B cell (primary cell): ENCODE results near the gene RC3H1. TPM values are rescaled to one million over a fixed set of nuclear protein-coding genes. Genes with fewer than 3 reads are reported as not detected.

Experiments used
- ATAC-seq: fragments of 200-7000 bp; cut with Tn5 transposase; one replicate; pipeline ENCODE4 v1.10.0; 2021; ENCODE audit warnings: low read depth, mild to moderate bottlenecking, moderate number of reproducible peaks, moderate library complexity
- CTCF ChIA-PET: fragments of 350-600 bp; sonication (Branson Sonifier 250); formaldehyde crosslinking; loops from one replicate; lab custom pipeline; 2021; ENCODE audit warnings: antibody characterized with exemption, inconsistent platforms; lab: Charles Lee
- POLR2A ChIA-PET: fragments of 350-600 bp; sonication (Branson Sonifier 250); formaldehyde crosslinking; loops from one replicate; lab custom pipeline; 2021; ENCODE audit warnings: antibody characterized with exemption; lab: Charles Lee
- DNase-seq: peaks from one replicate; pipeline ENCODE4 v3.0.0; 2013
- H2AFZ ChIP-seq: 2 replicates; pipeline ENCODE4 v1.6.1; 2012; ENCODE audit warnings: mild to moderate bottlenecking, low read depth, low read length; ENCODE audit not compliant: insufficient read depth, poor library complexity, severe bottlenecking
- H3K27ac ChIP-seq, 2 donors: 1 replicate in 1 of 2; 2 replicates in 1 of 2; pipeline ENCODE4 v1.5.1; 2012 to 2013; ENCODE audit warnings: low read length in 2 of 2, mild to moderate bottlenecking in 2 of 2, moderate library complexity in 1 of 2
- H3K27me3 ChIP-seq, 4 experiments: fragments of 200-600 bp in 1 of 4; sonication (generic) in 1 of 4; replicated peaks in 1 of 4; 1 replicate in 2 of 4; 2 replicates in 2 of 4; pipeline versions ENCODE4 v1.6.1 to v1.7.0; 2013 to 2016; ENCODE audit warnings: low read length in 3 of 4, mild to moderate bottlenecking in 2 of 4, mixed read lengths in 1 of 4, moderate library complexity in 1 of 4; ENCODE audit not compliant: insufficient read depth in 4 of 4, control insufficient read depth in 3 of 4; ENCODE audit errors: control extremely low read depth in 1 of 4
- H3K36me3 ChIP-seq, 2 experiments: replicated peaks in 1 of 2; 1 replicate in 1 of 2; 2 replicates in 1 of 2; pipeline versions ENCODE4 v1.6.1 to v1.7.1; 2013; ENCODE audit warnings: low read length in 1 of 2; ENCODE audit not compliant: insufficient read depth in 2 of 2, control insufficient read depth in 1 of 2; ENCODE audit errors: control extremely low read depth in 1 of 2, extremely low read depth in 1 of 2
- H3K4me1 ChIP-seq, 2 donors: fragments of 200-600 bp in 1 of 2; sonication (generic) in 1 of 2; 1 replicate in 1 of 2; 2 replicates in 1 of 2; pipeline versions ENCODE4 v1.5.1 to v1.6.1; 2013 to 2017; ENCODE audit warnings: low read length in 2 of 2; ENCODE audit not compliant: control insufficient read depth in 2 of 2, insufficient read depth in 2 of 2
- H3K4me2 ChIP-seq: replicated peaks from 2 replicates; pipeline ENCODE3; 2012; ENCODE audit warnings: mild to moderate bottlenecking, low read depth, low read length; ENCODE audit not compliant: poor library complexity, severe bottlenecking
- H3K4me3 ChIP-seq, 5 experiments: fragments of 200-600 bp in 1 of 5; sonication (generic) in 1 of 5; 1 replicate in 3 of 5; 2 replicates in 2 of 5; pipeline versions ENCODE4 v1.5.1 to v1.7.0; 2011 to 2016; ENCODE audit warnings: low read length in 4 of 5, mild to moderate bottlenecking in 4 of 5, low read depth in 2 of 5, control low read depth in 1 of 5, moderate library complexity in 1 of 5; ENCODE audit not compliant: insufficient read depth in 1 of 5; ENCODE audit errors: control extremely low read depth in 1 of 5, extremely low read depth in 1 of 5
- H3K79me2 ChIP-seq: fragments of 200-600 bp; sonication (generic); one replicate; pipeline ENCODE4 v1.6.0; 2016; ENCODE audit warnings: low read length; ENCODE audit not compliant: control insufficient read depth, insufficient read depth
- H3K9ac ChIP-seq: fragments of 200-600 bp; sonication (generic); 2 replicates; pipeline ENCODE4 v1.6.1; 2017; ENCODE audit warnings: mild to moderate bottlenecking, low read length, moderate library complexity
- H3K9me3 ChIP-seq, 3 donors: one replicate each; pipeline versions ENCODE4 v1.6.1 to v1.7.1; 2013; ENCODE audit warnings: low read length in 2 of 3; ENCODE audit not compliant: control insufficient read depth in 2 of 3, insufficient read depth in 1 of 3; ENCODE audit errors: control extremely low read depth in 1 of 3
- H4K20me1 ChIP-seq: 2 replicates; pipeline ENCODE4 v1.6.0; 2012; ENCODE audit warnings: mild to moderate bottlenecking, low read length; ENCODE audit not compliant: insufficient read depth, control insufficient read depth, poor library complexity, severe bottlenecking
- H3K27ac Mint-ChIP-seq: one replicate; pipeline ENCODE4 v1.8.0; 2021; ENCODE audit warnings: mixed read lengths
- H3K27me3 Mint-ChIP-seq: one replicate; pipeline ENCODE4 v1.8.0; 2021; ENCODE audit warnings: mixed read lengths
- H3K4me1 Mint-ChIP-seq: one replicate; pipeline ENCODE4 v1.8.0; 2021; ENCODE audit warnings: mixed read lengths
- H3K4me3 Mint-ChIP-seq: one replicate; pipeline ENCODE4 v1.8.0; 2021; ENCODE audit warnings: mixed read lengths
- H3K9me3 Mint-ChIP-seq: one replicate; pipeline ENCODE4 v1.8.0; 2022; ENCODE audit warnings: mixed read lengths; ENCODE audit not compliant: insufficient read depth
- CTCF ChIP-seq: fragments of 200-600 bp; IDR thresholded peaks from one replicate; pipeline ENCODE4 v1.8.0; 2022; ENCODE audit warnings: antibody characterized with exemption, mild to moderate bottlenecking
- EZH2 ChIP-seq: IDR thresholded peaks from 2 replicates; pipeline ENCODE4 v1.6.1; 2012; ENCODE audit warnings: borderline replicate concordance, low read depth, mild to moderate bottlenecking, moderate library complexity, low read length; ENCODE audit not compliant: insufficient read depth, poor library complexity, severe bottlenecking
- WGBS: methylation state at CpG from one replicate; pipeline ENCODE4 v1.1.5; 2013; ENCODE audit warnings: missing lambda C conversion rate; ENCODE audit not compliant: insufficient coverage; 5-methylcytosine and 5-hydroxymethylcytosine counted together
- intact Hi-C: fragments of 100-400 bp; cut with micrococcal nuclease; formaldehyde crosslinking; loops from one replicate; pipeline ENCODE4 v1.10.0; 2022
- polyA plus RNA-seq: library from polyadenylated mRNA; depleted of rRNA; stranded (reverse); fragments of >200 nt; gene quantifications from 2 replicates; pipeline ENCODE4 v1.2.3, GENCODE V29; 2012
- total RNA-seq, 2 donors: library from RNA; stranded (reverse); fragments of 120-200 nt in 1 of 2; gene quantifications; 1 replicate in 1 of 2; 2 replicates in 1 of 2; pipeline versions ENCODE4 v1.2.3 to v1.2.4, GENCODE V29; 2013 to 2022

The RC3H1 gene
- total and polyA plus RNA-seq, 2 donors (not counting 1 experiment from before 2014, with no cell fraction given), result 6.8 to 84.5 TPM

GRCh38 chr1:174003867-174004266 is 18.3 kb downstream of the RC3H1 start:
- DNase-seq (no peak), ATAC-seq (no peak)
- Histone ChIP-seq H2AFZ (no peak overlapping the region), H3K4me2 (no peak overlapping the region), H3K27me3 (no peaks in the 10 kb centered on the region), H3K4me3 (no peak overlapping the region), H3K9me3 (no peaks in the 10 kb centered on the region), H3K79me2 (peaks cover 97% of the 10 kb centered on the region), H3K27ac (no peak overlapping the region), H3K9ac (no peak overlapping the region), H3K36me3 (peaks cover 4 to 11% of the 10 kb centered on the region in 2 experiments), H3K4me1 (peaks cover 18 to 20% of the 10 kb centered on the region in 2 donors), H4K20me1 (peaks cover 85% of the 10 kb centered on the region)
- Mint-ChIP-seq H3K4me1 (peaks cover 58% of the 10 kb centered on the region), H3K9me3 (no peaks in the 10 kb centered on the region), H3K27ac (no peak overlapping the region), H3K27me3 (no peaks in the 10 kb centered on the region), H3K4me3 (no peak overlapping the region)
- CTCF ChIA-PET, result no interaction called here
- WGBS, result no CpG with 5 or more reads among the region's 4 CpGs
- intact Hi-C loops, result loop anchor here (2.0 kb wide), 1 partner anchor 19 kb away; the partner anchor contains the start of gene RC3H1
- no peak for TF ChIP-seq CTCF
- TF ChIP-seq EZH2, result no peak
- POLR2A ChIA-PET, result no interaction called here

GRCh38 chr1:174001573-174001972 is 20.6 kb downstream of the RC3H1 start:
- no CpG with 5 or more reads among the region's 3 CpGs for WGBS
- CTCF ChIA-PET, result no interaction called here
- Histone ChIP-seq H3K4me1 (peaks cover 16 to 17% of the 10 kb centered on the region in 2 donors), H3K27me3 (no peaks in the 10 kb centered on the region), H3K9me3 (no peaks in the 10 kb centered on the region), H3K9ac (no peak overlapping the region), H3K4me2 (no peak overlapping the region), H3K4me3 (no peak overlapping the region), H3K27ac (no peak overlapping the region), H2AFZ (no peak overlapping the region), H3K36me3 (peaks cover 4 to 13% of the 10 kb centered on the region in 2 experiments), H3K79me2 (peaks cover 97% of the 10 kb centered on the region), H4K20me1 (peaks cover 81% of the 10 kb centered on the region)
- Mint-ChIP-seq H3K4me1 (peaks cover 60% of the 10 kb centered on the region), H3K27me3 (no peaks in the 10 kb centered on the region), H3K9me3 (no peaks in the 10 kb centered on the region), H3K27ac (no peak overlapping the region), H3K4me3 (no peak overlapping the region)
- intact Hi-C loops, result no loop called here
- DNase-seq, result no peak
- POLR2A ChIA-PET, result no interaction called here
- no peak for TF ChIP-seq EZH2
- no peak for TF ChIP-seq CTCF
- ATAC-seq, result no peak
